ENCODE measurements around the gene FSTL4. TPM values are rescaled to one million over a fixed set of nuclear protein-coding genes. Genes with fewer than 3 reads are reported as not detected.
"Not testable (repeated sequence)": the region's sequence is repeated elsewhere in the genome, so short reads cannot be mapped to it uniquely, and the experiment has no call there.

The FSTL4 gene
- polyA plus RNA-seq, 3 donors from 2014 or later: not detected

DNA sequence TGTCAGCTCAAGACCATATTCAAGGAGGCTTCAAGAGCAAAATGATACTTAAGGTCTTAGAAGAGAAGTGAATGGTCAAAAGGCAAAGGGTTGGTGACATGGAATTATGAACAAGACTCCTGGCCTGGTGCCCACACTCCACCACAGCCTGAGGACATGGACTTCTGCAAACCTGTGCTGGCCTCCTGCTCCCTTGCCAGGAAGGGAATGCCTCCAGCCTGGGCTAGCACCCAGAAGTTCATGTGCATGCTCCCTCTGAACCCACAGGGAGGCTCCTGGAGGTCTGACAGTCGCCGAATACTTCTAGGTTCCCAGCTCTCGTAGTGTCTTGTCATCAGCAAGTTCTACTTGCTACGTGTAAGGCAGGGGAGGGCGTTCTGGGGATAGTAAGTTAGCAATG is 156.7 kb downstream of the FSTL4 start:
- no peak for DNase-seq
- H3K9me3 Mint-ChIP-seq: no peaks in the 10 kb centered on the region
- no peak overlapping the region for H3K27ac Mint-ChIP-seq
- no peak overlapping the region for H3K4me3 Mint-ChIP-seq
- no peaks in the 10 kb centered on the region for H3K4me1 Mint-ChIP-seq
- peaks cover 1 to 5% (median 3%) of the 10 kb centered on the region in 3 donors for H3K27me3 Mint-ChIP-seq (ENCODE audit: low read depth in 3 of 3)
- no peaks in the 10 kb centered on the region for H3K36me3 Mint-ChIP-seq

DNA sequence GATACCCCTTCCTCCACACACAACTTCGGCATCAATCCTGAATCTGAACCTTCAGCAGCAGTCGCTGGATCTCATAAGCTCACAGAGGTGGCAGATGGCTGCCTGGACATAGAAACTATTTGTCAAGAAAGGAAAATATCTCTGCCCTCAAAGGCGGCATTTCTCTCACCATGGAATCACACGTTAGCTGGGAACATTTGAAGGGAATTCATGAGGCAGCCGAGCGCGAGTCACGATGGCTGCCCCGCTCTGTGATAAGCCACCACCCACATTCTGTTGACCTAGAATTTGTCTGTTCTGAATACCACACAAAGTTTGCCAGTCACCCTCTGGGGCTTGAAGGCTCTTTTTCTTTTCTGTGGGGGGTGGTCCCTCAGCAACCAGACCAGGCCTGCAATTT is 157.9 kb downstream of the FSTL4 start:
- H3K36me3 Mint-ChIP-seq: no peaks in the 10 kb centered on the region
- DNase-seq: no peak
- H3K4me3 Mint-ChIP-seq: no peak overlapping the region

DNA sequence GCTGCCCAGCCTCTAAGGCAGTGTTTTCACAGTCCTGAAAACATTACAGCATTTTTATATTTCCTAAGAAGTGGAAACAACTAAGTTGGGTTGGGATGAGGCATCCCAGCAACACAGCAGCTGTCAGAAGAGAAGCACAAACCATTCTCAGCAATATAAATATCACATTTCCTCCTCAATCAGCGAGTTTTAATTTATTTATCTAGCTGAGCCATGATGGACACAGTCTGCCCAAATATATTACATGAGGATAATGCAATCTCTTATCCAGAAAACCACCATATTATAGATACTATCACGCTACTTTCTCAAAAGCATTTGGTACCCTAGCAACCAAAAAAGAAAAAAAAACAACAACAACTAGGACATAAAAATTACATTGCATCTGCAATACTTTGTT is 158.5 kb downstream of the FSTL4 start:
- no peak for DNase-seq
- Mint-ChIP-seq H3K4me1 (no peaks in the 10 kb centered on the region), H3K36me3 (no peaks in the 10 kb centered on the region), H3K9me3 (no peaks in the 10 kb centered on the region), H3K27ac (no peak overlapping the region), H3K4me3 (no peak overlapping the region), H3K27me3 (ENCODE audit: low read depth in 3 of 3) (peaks cover 0 to 1% (median 1%) of the 10 kb centered on the region in 3 donors)

More for the DNA sequence above, 157.9 kb downstream of the FSTL4 start:
- no peak overlapping the region for H3K27ac Mint-ChIP-seq
- peaks cover 0 to 1% (median 1%) of the 10 kb centered on the region in 3 donors for H3K27me3 Mint-ChIP-seq (ENCODE audit: low read depth in 3 of 3)
- no peaks in the 10 kb centered on the region for H3K9me3 Mint-ChIP-seq
- no peaks in the 10 kb centered on the region for H3K4me1 Mint-ChIP-seq

DNA sequence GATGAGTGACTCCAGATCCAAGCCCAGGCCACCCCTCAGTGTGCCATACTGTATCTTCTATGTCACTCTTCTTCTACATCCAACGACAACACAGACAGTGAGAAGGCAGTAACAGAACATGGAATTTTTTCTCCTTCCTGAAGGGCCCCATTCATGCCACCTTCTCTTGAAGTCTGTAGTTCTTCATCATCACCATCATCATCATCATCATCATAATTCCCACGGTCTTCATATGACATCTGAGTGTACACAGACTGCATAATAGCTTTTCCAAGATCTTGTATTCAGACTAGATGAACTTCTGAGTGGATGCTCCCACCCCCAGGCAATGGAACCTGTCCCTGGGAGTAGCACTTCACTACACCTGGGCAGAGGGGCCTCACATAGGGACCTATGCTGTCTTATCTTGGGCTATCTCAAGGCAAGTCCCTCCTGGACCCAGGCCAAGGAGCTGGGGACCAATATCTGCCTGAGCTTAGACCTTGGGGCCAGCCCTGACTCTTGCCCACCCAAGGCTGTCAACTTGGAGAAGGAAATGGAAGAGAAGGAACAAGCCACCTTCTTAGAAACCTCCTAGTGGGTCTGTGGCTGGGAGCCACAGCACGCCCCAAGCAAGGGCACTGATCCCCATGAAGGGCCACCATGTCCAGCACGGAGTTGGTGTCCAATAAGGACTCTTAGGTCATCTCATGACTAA is 159.1 kb downstream of the FSTL4 start:
- no peak for DNase-seq
- Mint-ChIP-seq H3K4me3 (no peak overlapping the region), H3K27ac (no peak overlapping the region), H3K4me1 (no peaks in the 10 kb centered on the region), H3K36me3 (no peaks in the 10 kb centered on the region), H3K9me3 (no peaks in the 10 kb centered on the region), H3K27me3 (ENCODE audit: low read depth in 3 of 3) (peaks cover 0 to 1% (median 1%) of the 10 kb centered on the region in 3 donors)

DNA sequence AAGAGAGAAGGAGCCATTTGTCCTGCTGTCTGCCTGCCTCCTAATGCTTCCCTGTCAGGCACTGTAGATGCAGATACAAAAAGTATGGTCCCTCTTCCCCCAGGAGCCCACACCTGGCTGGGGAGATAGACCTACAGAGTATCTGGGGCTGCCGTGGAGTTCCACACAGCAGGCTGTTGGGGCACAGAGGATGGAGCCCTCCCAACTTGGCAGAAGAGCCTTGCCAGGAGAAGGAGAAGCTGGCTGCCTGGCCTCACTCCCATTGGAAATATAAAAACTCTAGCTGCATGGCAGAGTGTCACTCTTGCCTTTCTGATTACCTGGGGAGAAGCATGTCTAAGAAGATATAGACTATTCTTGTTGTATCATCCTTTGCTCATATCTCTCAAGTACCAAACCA is 160.4 kb downstream of the FSTL4 start:
- H3K9me3 Mint-ChIP-seq: no peaks in the 10 kb centered on the region
- H3K36me3 Mint-ChIP-seq: no peaks in the 10 kb centered on the region
- no peak overlapping the region for H3K27ac Mint-ChIP-seq
- no peak for DNase-seq
- peaks cover 0 to 1% (median 1%) of the 10 kb centered on the region in 3 donors for H3K27me3 Mint-ChIP-seq (ENCODE audit: low read depth in 3 of 3)
- H3K4me3 Mint-ChIP-seq: no peak overlapping the region
- no peaks in the 10 kb centered on the region for H3K4me1 Mint-ChIP-seq

DNA sequence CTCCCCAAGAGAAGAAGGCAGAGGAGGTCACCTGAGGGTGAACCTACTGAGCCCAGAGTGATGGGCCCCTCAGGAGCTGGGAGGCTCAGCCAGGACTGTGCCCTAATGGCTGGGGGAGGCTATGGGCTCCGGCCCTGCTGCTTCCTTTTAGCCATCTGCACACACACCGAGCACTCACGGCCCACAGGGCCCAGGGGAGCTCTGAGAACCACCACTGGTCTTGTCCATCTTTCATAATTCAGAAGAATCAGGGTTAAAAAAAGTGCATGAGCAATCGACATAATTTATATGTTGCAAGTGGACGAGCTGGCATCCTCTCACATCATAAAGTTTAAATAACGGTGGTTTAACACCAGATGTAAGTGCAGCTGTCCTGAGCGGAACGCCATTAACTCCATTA is 162.1 kb downstream of the FSTL4 start:
- peaks cover 1 to 2% (median 1%) of the 10 kb centered on the region in 3 donors for H3K27me3 Mint-ChIP-seq (ENCODE audit: low read depth in 3 of 3)
- no peak overlapping the region for H3K4me3 Mint-ChIP-seq
- H3K36me3 Mint-ChIP-seq: no peaks in the 10 kb centered on the region
- DNase-seq: no peak
- no peaks in the 10 kb centered on the region for H3K4me1 Mint-ChIP-seq
- H3K9me3 Mint-ChIP-seq: no peaks in the 10 kb centered on the region
- H3K27ac Mint-ChIP-seq: no peak overlapping the region

DNA sequence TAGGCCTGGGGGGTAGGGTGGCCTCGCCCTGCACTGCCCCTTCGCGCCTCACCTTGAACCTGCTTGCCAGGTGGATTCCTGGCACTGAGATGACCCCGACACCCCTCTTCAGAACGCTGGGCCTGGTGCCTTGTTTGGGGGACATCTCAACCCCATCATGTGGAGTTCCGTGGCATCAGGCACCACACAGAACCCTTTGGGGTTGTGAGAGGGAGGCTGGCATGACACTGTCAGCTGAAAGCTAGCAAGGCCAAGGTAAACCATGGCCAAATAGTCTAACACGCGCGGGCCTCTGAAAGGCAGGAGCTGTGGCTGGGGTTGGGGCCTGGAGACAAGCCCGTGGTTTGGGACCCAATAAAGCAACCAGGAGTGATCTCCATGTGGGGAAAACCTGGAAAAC is 163.2 kb downstream of the FSTL4 start:
- no peak for DNase-seq
- H3K27ac Mint-ChIP-seq: no peak overlapping the region
- H3K4me1 Mint-ChIP-seq: no peaks in the 10 kb centered on the region
- no peak overlapping the region for H3K4me3 Mint-ChIP-seq
- no peaks in the 10 kb centered on the region for H3K9me3 Mint-ChIP-seq
- H3K36me3 Mint-ChIP-seq: no peaks in the 10 kb centered on the region
- H3K27me3 Mint-ChIP-seq (ENCODE audit: low read depth in 3 of 3): peaks cover 1 to 2% (median 1%) of the 10 kb centered on the region in 3 donors

DNA sequence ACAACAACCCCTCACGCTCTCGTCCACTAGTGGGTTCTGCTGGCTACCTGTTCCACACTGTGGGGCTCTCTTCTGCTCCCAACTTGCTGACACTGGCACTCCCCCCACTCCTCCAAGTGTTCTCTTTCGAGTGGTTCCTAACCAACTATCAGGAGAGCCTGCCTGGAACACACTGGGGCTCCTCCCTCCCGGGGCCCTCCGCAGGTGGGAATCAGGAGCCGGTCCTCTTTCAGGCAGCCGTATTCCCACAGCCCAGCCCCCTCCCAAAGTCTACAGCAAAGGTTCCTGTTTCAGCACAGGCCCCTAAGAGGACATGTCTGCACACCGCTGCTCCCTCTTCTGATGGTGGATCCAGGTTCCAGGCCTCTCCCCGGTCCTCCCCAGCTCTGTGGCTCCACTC is 165.9 kb downstream of the FSTL4 start:
- Mint-ChIP-seq H3K27me3 (ENCODE audit: low read depth in 3 of 3) (peaks cover 0 to 3% (median 2%) of the 10 kb centered on the region in 3 donors), H3K4me3 (no peak overlapping the region), H3K27ac (no peak overlapping the region), H3K9me3 (no peaks in the 10 kb centered on the region), H3K36me3 (no peaks in the 10 kb centered on the region), H3K4me1 (no peaks in the 10 kb centered on the region)
- DNase-seq: no peak

DNA sequence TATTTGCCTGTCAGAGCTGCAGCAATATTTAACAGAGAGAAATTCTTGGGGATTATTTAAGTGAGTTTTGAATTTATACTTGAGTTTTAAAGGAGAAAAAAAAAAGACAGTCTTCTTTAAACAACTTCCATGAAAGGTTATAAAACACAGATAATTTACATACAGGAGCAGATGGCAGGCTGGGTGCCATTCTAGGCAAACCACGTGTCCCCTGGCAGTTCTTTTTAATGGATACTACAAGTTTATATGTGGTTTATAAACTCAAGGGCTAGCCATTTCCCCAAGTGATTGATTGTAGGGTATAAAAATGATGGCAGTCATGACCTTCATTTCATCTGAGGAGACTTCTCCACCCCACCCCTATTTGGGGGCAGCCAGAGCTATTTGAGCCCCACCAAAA is 166.6 kb downstream of the FSTL4 start:
- H3K27ac Mint-ChIP-seq: no peak overlapping the region
- peaks cover 0 to 3% (median 2%) of the 10 kb centered on the region in 3 donors for H3K27me3 Mint-ChIP-seq (ENCODE audit: low read depth in 3 of 3)
- H3K4me3 Mint-ChIP-seq: no peak overlapping the region
- H3K9me3 Mint-ChIP-seq: no peaks in the 10 kb centered on the region
- DNase-seq: no peak
- H3K4me1 Mint-ChIP-seq: no peaks in the 10 kb centered on the region
- no peaks in the 10 kb centered on the region for H3K36me3 Mint-ChIP-seq

DNA sequence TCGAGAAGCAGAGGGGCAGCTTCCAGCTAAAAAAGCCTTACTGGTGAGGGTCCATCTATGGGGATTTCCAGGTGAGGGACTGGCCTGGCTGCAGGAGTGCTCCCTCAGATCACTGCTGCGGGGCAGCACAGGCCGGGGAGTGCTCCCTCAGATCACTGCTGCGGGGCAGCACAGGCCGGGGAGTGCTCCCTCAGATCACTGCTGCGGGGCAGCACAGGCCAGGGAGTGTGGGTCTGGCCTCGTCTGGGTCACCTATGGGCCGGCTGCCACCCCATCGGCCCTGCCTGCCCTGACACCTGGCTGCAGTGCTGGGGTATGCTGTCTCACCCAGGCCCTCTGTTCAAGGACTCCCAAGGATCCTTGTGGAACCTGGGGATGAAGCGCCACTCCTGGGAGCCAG is 167.1 kb downstream of the FSTL4 start:
- not testable (repeated sequence) for H3K27ac Mint-ChIP-seq; DNase-seq; H3K4me3 Mint-ChIP-seq; H3K27me3 Mint-ChIP-seq (ENCODE audit: low read depth in 3 of 3); H3K9me3 Mint-ChIP-seq; H3K4me1 Mint-ChIP-seq; H3K36me3 Mint-ChIP-seq

DNA sequence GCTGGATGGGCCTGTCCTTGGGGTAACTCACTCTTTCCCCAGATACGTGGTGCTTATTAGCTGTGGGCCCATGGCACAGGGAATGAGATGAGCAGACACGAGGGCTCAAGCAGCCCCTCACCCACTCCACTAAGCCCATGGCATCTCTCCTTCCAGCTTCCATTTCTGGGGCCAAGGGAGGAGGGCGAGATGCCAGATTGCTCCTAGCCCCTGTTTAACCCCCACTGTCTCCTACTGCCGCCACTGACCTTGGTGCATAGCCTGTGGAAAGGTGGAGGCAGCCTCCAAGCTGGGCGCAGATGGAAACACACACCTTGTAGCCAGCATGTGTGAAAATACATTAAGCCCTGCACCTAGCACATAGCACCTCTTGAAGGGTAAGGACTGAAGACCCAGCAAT is 167.6 kb downstream of the FSTL4 start:
- H3K36me3 Mint-ChIP-seq: no peaks in the 10 kb centered on the region
- peaks cover 0 to 3% (median 3%) of the 10 kb centered on the region in 3 donors for H3K27me3 Mint-ChIP-seq (ENCODE audit: low read depth in 3 of 3)
- no peak for DNase-seq
- no peaks in the 10 kb centered on the region for H3K4me1 Mint-ChIP-seq
- no peak overlapping the region for H3K4me3 Mint-ChIP-seq
- no peaks in the 10 kb centered on the region for H3K9me3 Mint-ChIP-seq
- H3K27ac Mint-ChIP-seq: no peak overlapping the region

DNA sequence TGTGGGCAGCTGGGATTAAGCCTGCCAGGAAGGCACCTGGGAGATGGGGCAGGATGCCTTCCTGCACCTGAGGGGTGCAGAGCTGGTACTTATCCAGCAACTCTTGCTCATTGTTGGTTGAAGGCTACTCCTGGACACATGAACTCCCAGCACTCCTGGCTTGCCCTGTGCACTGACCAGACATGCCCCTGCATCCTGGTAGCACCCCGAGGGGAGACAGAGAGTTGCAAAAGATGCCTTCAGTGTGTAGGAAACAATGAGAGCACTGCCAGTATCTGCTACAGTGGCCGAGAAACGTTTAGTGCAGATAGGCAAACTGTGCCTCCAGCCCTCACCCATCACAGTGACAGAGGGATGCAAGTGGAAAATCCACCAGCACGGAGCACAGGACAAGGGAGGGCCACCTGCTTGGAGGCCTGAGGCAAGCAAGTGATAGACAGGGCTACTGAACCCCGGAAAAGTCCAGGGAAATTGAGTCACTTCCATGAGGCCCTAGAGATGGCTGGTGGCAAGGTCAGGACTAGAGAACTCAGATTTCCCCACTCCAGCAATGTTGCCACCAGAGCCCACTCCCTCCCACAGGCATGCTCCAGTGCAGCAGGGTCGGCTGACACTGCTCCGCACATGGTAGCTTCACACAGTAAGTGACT is 171.1 kb downstream of the FSTL4 start:
- H3K4me1 Mint-ChIP-seq: no peaks in the 10 kb centered on the region
- DNase-seq: no peak
- no peaks in the 10 kb centered on the region for H3K9me3 Mint-ChIP-seq
- H3K27ac Mint-ChIP-seq: no peak overlapping the region
- H3K27me3 Mint-ChIP-seq (ENCODE audit: low read depth in 3 of 3): peaks cover 0 to 11% (median 2%) of the 10 kb centered on the region in 3 donors
- H3K4me3 Mint-ChIP-seq: no peak overlapping the region
- H3K36me3 Mint-ChIP-seq: no peaks in the 10 kb centered on the region

DNA sequence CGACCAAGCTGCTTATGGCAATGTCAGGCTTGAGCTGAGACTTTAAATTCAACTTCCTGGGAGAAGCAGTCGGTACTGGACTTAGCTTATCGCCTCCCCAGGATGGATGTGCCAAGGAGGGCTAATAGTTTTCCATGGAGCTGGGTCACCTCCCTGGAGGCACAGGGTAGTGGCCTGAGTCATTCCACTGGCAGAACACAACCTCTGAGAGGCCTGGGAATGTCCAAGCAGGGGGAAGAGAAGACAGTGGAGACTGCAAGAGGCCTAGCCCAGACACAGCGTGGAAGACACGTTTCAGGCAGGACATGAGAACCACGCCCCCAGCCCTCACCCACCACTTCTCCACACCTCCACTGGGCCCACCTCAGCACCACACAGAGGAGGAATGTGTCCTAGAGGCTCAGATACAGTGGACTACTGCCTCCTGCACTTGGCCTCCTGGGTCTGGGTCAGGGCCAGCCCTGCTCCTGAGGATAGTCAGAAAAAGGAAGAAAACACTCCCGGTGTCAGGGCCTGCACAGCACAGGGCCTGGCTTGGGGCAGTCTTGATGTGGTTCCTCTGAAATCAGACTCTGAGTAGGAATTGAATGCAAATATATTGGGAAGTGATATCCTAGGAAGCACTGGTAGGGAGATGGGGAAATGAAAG is 171.8 kb downstream of the FSTL4 start:
- H3K4me3 Mint-ChIP-seq: no peak overlapping the region
- no peak overlapping the region for H3K27ac Mint-ChIP-seq
- H3K4me1 Mint-ChIP-seq: no peaks in the 10 kb centered on the region
- peaks cover 0 to 2% (median 0%) of the 10 kb centered on the region in 6 donors for H3K9me3 Mint-ChIP-seq
- peaks cover 0 to 11% (median 2%) of the 10 kb centered on the region in 3 donors for H3K27me3 Mint-ChIP-seq (ENCODE audit: low read depth in 3 of 3)
- no peaks in the 10 kb centered on the region for H3K36me3 Mint-ChIP-seq
- DNase-seq: no peak

DNA sequence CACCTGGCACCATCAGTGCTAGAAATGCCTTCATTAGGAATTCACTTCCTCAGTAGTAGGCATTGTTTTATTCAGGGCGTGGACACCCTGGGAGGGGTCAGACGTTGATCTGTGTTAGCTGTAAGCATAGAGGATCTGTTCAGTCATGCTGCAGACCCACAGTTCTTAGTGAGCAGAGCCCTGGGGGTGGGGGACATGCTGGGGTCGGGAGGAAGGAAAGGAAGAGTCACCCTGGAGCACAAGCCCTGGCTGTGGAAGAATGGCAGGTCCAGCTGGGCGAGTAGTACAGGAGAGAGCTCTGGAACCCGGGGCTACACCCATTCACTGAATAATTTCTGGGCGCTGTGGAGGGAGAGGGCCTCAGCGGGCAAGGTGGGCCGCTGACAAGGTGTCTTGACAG is 172.5 kb downstream of the FSTL4 start:
- H3K4me1 Mint-ChIP-seq: no peaks in the 10 kb centered on the region
- H3K27ac Mint-ChIP-seq: no peak overlapping the region
- no peak for DNase-seq
- no peaks in the 10 kb centered on the region for H3K36me3 Mint-ChIP-seq
- H3K27me3 Mint-ChIP-seq (ENCODE audit: low read depth in 3 of 3): peaks cover 0 to 11% (median 2%) of the 10 kb centered on the region in 3 donors
- H3K9me3 Mint-ChIP-seq: peaks cover 0 to 2% (median 0%) of the 10 kb centered on the region in 6 donors
- H3K4me3 Mint-ChIP-seq: no peak overlapping the region
